H1 (cell line): ENCODE measurements around the gene ASB16. TPM values are rescaled to one million over a fixed set of nuclear protein-coding genes. Genes with fewer than 3 reads are reported as not detected.

Experiments used
- CEBPB ChIP-seq: IDR thresholded peaks from 2 replicates; pipeline ENCODE4 v1.6.1; 2012; ENCODE audit warnings: low read depth, low read length
- CREB1 ChIP-seq: IDR thresholded peaks from 2 replicates; pipeline ENCODE4 v1.6.1; 2012; ENCODE audit warnings: inconsistent platforms
- RXRA ChIP-seq: IDR thresholded peaks from 2 replicates; pipeline ENCODE4 v1.6.1; 2011; ENCODE audit warnings: low read depth, mild to moderate bottlenecking, low read length, moderate library complexity; ENCODE audit not compliant: insufficient read depth
- TCF12 ChIP-seq: IDR thresholded peaks from 2 replicates; pipeline ENCODE4 v1.6.1; 2011; ENCODE audit warnings: low read depth, mild to moderate bottlenecking, low read length
- polyA plus RNA-seq, 7 experiments: library from polyadenylated mRNA; depleted of rRNA in 3 of 7; stranded (reverse) in 5 of 7; unstranded in 2 of 7; fragments of >200 nt in 5 of 7; fragments of 200-250 nt in 2 of 7; gene quantifications; 1 replicate in 5 of 7; 2 replicates in 1 of 7; 4 replicates in 1 of 7; pipeline versions ENCODE4 v1.2.1 to v1.2.3, GENCODE V29; 2011 to 2013; ENCODE audit warnings: missing spikeins in 2 of 7, mixed read lengths in 2 of 7
- total RNA-seq: library from RNA; stranded (reverse); fragmentation: NEBNext Ultra II Directional; extraction: Animal tissue kit (Norgen Biotek cat#: 25700); gene quantifications from 2 replicates; pipeline ENCODE4 v1.2.1, GENCODE V29; 2021
- TF ChIP-seq, protein P1 (sequence below): IDR thresholded peaks from 2 replicates; pipeline ENCODE4 v1.6.1; 2011; ENCODE audit warnings: low read length, improper control_type of control experiment

The ASB16 gene
- total and polyA plus RNA-seq, 2 of the 8 experiments (the other 6 are each of a cell fraction or from before 2014, with no cell fraction given): 0.05 TPM; not detected in 1

- TF ChIP-seq, protein P1, sequence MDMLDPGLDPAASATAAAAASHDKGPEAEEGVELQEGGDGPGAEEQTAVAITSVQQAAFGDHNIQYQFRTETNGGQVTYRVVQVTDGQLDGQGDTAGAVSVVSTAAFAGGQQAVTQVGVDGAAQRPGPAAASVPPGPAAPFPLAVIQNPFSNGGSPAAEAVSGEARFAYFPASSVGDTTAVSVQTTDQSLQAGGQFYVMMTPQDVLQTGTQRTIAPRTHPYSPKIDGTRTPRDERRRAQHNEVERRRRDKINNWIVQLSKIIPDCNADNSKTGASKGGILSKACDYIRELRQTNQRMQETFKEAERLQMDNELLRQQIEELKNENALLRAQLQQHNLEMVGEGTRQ: no peak
- TF ChIP-seq CREB1: no peak
- no peak for TF ChIP-seq RXRA
- no peak for TF ChIP-seq CEBPB
- no peak for TF ChIP-seq TCF12
- TF ChIP-seq, all 59 proteins: peak for 0
These were observed 48.3 kb upstream of the ASB16 start (continued) for GRCh38 chr17:44121997-44122815.
